ENCODE data around the gene CDKN2B.

DNA sequence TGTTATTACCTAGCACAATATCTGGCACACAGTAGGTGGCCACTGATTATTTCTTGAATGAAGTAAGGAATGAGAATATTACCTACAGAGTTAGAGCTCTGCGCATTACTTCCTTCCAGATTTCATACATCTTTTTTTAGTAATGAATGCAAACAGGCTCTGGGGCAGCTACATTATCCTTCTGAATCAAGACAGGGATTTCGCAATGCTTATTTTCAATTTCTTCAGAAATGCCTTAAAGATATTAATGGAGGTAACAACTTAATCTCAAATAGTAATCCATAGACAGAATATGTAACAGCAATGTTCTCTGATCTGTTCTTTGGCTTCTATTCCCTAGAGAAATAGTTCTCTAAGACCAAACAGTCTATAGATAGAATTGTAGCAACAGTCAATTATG is 47.5 kb downstream of the CDKN2B start:
- TF ChIP-seq, protein P1, sequence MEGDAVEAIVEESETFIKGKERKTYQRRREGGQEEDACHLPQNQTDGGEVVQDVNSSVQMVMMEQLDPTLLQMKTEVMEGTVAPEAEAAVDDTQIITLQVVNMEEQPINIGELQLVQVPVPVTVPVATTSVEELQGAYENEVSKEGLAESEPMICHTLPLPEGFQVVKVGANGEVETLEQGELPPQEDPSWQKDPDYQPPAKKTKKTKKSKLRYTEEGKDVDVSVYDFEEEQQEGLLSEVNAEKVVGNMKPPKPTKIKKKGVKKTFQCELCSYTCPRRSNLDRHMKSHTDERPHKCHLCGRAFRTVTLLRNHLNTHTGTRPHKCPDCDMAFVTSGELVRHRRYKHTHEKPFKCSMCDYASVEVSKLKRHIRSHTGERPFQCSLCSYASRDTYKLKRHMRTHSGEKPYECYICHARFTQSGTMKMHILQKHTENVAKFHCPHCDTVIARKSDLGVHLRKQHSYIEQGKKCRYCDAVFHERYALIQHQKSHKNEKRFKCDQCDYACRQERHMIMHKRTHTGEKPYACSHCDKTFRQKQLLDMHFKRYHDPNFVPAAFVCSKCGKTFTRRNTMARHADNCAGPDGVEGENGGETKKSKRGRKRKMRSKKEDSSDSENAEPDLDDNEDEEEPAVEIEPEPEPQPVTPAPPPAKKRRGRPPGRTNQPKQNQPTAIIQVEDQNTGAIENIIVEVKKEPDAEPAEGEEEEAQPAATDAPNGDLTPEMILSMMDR (IDR thresholded peaks at IDR 0.05; ENCODE audit: extremely low read depth in 1 of 2, insufficient read depth in 1 of 2, low read depth in 1 of 2, low read length in 2 of 2): no peak
- TF ChIP-seq FOS (IDR thresholded peaks at IDR 0.05; ENCODE audit: borderline replicate concordance, insufficient read depth, low read length) (no peak), POLR2AphosphoS5 (IDR thresholded peaks at IDR 0.05; ENCODE audit: insufficient read depth, low read depth, low read length) (no peak), POLR2A (IDR thresholded peaks at IDR 0.05; ENCODE audit: low read depth, low read length) (no peak), EZH2 (IDR thresholded peaks at IDR 0.05; ENCODE audit: borderline replicate concordance, low read depth, low read length, severe bottlenecking) (no peak), JUN (IDR thresholded peaks at IDR 0.05; ENCODE audit: borderline replicate concordance, insufficient read depth, insufficient read length, low read depth) (no peak)
- TF ChIP-seq, protein P2, sequence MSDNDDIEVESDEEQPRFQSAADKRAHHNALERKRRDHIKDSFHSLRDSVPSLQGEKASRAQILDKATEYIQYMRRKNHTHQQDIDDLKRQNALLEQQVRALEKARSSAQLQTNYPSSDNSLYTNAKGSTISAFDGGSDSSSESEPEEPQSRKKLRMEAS (IDR thresholded peaks at IDR 0.05; ENCODE audit: insufficient read depth, insufficient read length): no peak

Measured in endothelial cell of umbilical vein (primary cell).